SK-N-DZ (cell line): Measurements from ENCODE around the gene LHB. TPM values are rescaled to one million over a fixed set of nuclear protein-coding genes. Genes with fewer than 3 reads are reported as not detected.
"Not testable (repeated sequence)": the region's sequence is repeated elsewhere in the genome, so short reads cannot be mapped to it uniquely, and the experiment has no call there.

Experiments used
- DNase-seq: peaks from one replicate; pipeline ENCODE4 v3.0.0-alpha.2; 2015; ENCODE audit warnings: low spot score
- polyA plus RNA-seq, 2 experiments: library from polyadenylated mRNA; depleted of rRNA; stranded (reverse); fragments of >200 nt; gene quantifications; 2 replicates each; pipeline ENCODE4 v1.2.3, GENCODE V29; 2014

Gene LHB
- polyA plus RNA-seq (2014; cell fraction: cytosol; rRNA removed) = not detected in 2 replicates
- not detected in 2 replicates for polyA plus RNA-seq (2014; cell fraction: nucleus; rRNA removed)

- DNase-seq = no peak
Observed at GRCh38 chr19:49017041-49017665, at the start of gene LHB. Gene LHB, minus strand, starts transcription at chr19:49017091. Its CDS starts 10 bp downstream, at chr19:49017081.

GRCh38 chr19:49065905-49066512 lies 49.1 kb upstream of the LHB start:
- no peak for DNase-seq

- peak; percentile 30 for DNase-seq
Observed at GRCh38 chr19:49064768-49065611, 48.1 kb upstream of the LHB start, which contains the start of gene NTF4. Gene NTF4, minus strand, starts transcription at chr19:49064818. Its CDS starts 2,821 bp downstream, at chr19:49061997.

GRCh38 chr19:49064029-49064629 lies 47.2 kb upstream of the LHB start:
- DNase-seq = no peak

- DNase-seq = no peak
Observed at GRCh38 chr19:49061445-49061844, 44.6 kb upstream of the LHB start.

GRCh38 chr19:49061000-49061399 lies 44.1 kb upstream of the LHB start:
- DNase-seq = no peak

- DNase-seq = no peak
Observed at GRCh38 chr19:49059053-49059452, 42.2 kb upstream of the LHB start.

GRCh38 chr19:49058562-49058961 lies 41.7 kb upstream of the LHB start:
- no peak for DNase-seq

- DNase-seq = peak; percentile 46
Observed at GRCh38 chr19:49057636-49058234, 40.8 kb upstream of the LHB start, which contains the start of gene CGB7. Gene CGB7, minus strand, starts transcription at chr19:49057749. Its CDS starts 2,374 bp downstream, at chr19:49055375.

- not testable (repeated sequence) for DNase-seq
Observed at GRCh38 chr19:49056902-49057596, 40.2 kb upstream of the LHB start.

GRCh38 chr19:49056101-49056901 lies 39.4 kb upstream of the LHB start:
- DNase-seq = no peak

- not testable (repeated sequence) for DNase-seq
Observed at GRCh38 chr19:49050376-49051033, 33.6 kb upstream of the LHB start.

- not testable (repeated sequence) for DNase-seq
Observed at GRCh38 chr19:49049834-49050233, 32.9 kb upstream of the LHB start.

GRCh38 chr19:49049011-49049410 lies 32.1 kb upstream of the LHB start, which contains the start of gene CGB8:
Gene CGB8, minus strand, starts transcription at chr19:49049111. Its CDS starts 372 bp downstream, at chr19:49048739.
- not testable (repeated sequence) for DNase-seq

GRCh38 chr19:49043548-49043947 lies 26.7 kb upstream of the LHB start, which contains the start of gene CGB5:
Gene CGB5, plus strand, starts transcription at chr19:49043848. Its CDS starts 362 bp downstream, at chr19:49044210.
- not testable (repeated sequence) for DNase-seq

- not testable (repeated sequence) for DNase-seq
Observed at GRCh38 chr19:49042666-49043065, 25.8 kb upstream of the LHB start.

GRCh38 chr19:49042177-49042576 lies 25.3 kb upstream of the LHB start:
- no peak for DNase-seq

- not testable (repeated sequence) for DNase-seq
Observed at GRCh38 chr19:49039736-49040135, 22.8 kb upstream of the LHB start.
